ENCODE measurements around the gene BNIP3.

- TF ChIP-seq CTCF (IDR thresholded peaks at IDR 0.05; ENCODE audit: insufficient read depth, low read length, poor library complexity, severe bottlenecking) = no peak
- TF ChIP-seq EZH2phosphoT487 (conservative IDR thresholded peaks at IDR 0.05; ENCODE audit: low read length) = no peak
Observed at GRCh38 chr10:131929122-131929845, 52.4 kb downstream of the BNIP3 start.
